RWPE2 (cell line): ENCODE measurements around the gene C6orf136.

Source experiments
- ATAC-seq: fragments of 200-7000 bp; cut with Tn5 transposase; 3 replicates; pipeline ENCODE4 v1.9.1; 2021; ENCODE audit warnings: low read depth
- DNase-seq: peaks from one replicate; pipeline ENCODE4 v3.0.0-alpha.2; 2020; ENCODE audit warnings: low spot score
- H3K27ac ChIP-seq: fragments of 450-650 bp; 2 replicates; pipeline ENCODE4 v1.5.1; 2017; ENCODE audit warnings: mild to moderate bottlenecking; ENCODE audit not compliant: poor library complexity, severe bottlenecking
- H3K27me3 ChIP-seq: fragments of 250-450 bp; sonication (Bioruptor Pico); 2 replicates; pipeline ENCODE4 v1.5.1; 2021; ENCODE audit warnings: mild to moderate bottlenecking, moderate library complexity; ENCODE audit not compliant: insufficient read depth, poor library complexity, severe bottlenecking
- H3K36me3 ChIP-seq: fragments of 250-450 bp; sonication (Bioruptor Pico); 2 replicates; pipeline ENCODE4 v1.5.1; 2020; ENCODE audit warnings: low read depth, mild to moderate bottlenecking, moderate library complexity
- H3K4me1 ChIP-seq: fragments of 250-450 bp; sonication (Bioruptor Pico); 2 replicates; pipeline ENCODE4 v1.5.1; 2021; ENCODE audit warnings: mild to moderate bottlenecking, moderate library complexity; ENCODE audit not compliant: insufficient read depth, poor library complexity, severe bottlenecking
- H3K4me3 ChIP-seq: fragments of 250-450 bp; sonication (Bioruptor Pico); 2 replicates; pipeline ENCODE4 v1.5.1; 2021; ENCODE audit warnings: mild to moderate bottlenecking, moderate library complexity; ENCODE audit not compliant: severe bottlenecking
- H3K9me3 ChIP-seq: fragments of 250-450 bp; sonication (Bioruptor Pico); 2 replicates; pipeline ENCODE4 v1.5.1; 2021; ENCODE audit warnings: mild to moderate bottlenecking, moderate library complexity; ENCODE audit not compliant: severe bottlenecking
- CTCF ChIP-seq: fragments of 450-650 bp; IDR thresholded peaks from one replicate; pipeline ENCODE4 v1.5.1; 2017; ENCODE audit warnings: mild to moderate bottlenecking, moderate library complexity; ENCODE audit not compliant: poor library complexity, severe bottlenecking

Gene C6orf136

GRCh38 chr6:30600451-30600961 lies 46.4 kb upstream of the C6orf136 start:
- ATAC-seq = no peak
- DNase-seq = no peak
- Histone ChIP-seq H3K4me1 (peaks cover 3% of the 10 kb centered on the region), H3K36me3 (peaks cover 60% of the 10 kb centered on the region), H3K27ac (no peak overlapping the region), H3K9me3 (no peaks in the 10 kb centered on the region), H3K4me3 (no peak overlapping the region), H3K27me3 (no peaks in the 10 kb centered on the region)
- TF ChIP-seq CTCF = no peak

GRCh38 chr6:30601436-30601814 lies 45.5 kb upstream of the C6orf136 start:
- H3K4me3 ChIP-seq = no peak overlapping the region
- no peak for TF ChIP-seq CTCF
- no peaks in the 10 kb centered on the region for H3K4me1 ChIP-seq
- DNase-seq (no peak), ATAC-seq (no peak)
- no peaks in the 10 kb centered on the region for H3K27me3 ChIP-seq
- H3K27ac ChIP-seq = no peak overlapping the region
- H3K36me3 ChIP-seq = peaks cover 69% of the 10 kb centered on the region
- H3K9me3 ChIP-seq = no peaks in the 10 kb centered on the region

- no peak for ATAC-seq
- Histone ChIP-seq H3K27me3 (no peaks in the 10 kb centered on the region), H3K27ac (no peak overlapping the region), H3K9me3 (no peaks in the 10 kb centered on the region), H3K4me1 (no peaks in the 10 kb centered on the region), H3K4me3 (no peak overlapping the region), H3K36me3 (peaks cover 71% of the 10 kb centered on the region)
- no peak for DNase-seq
- TF ChIP-seq CTCF = no peak
Measured at GRCh38 chr6:30601815-30602641, 44.9 kb upstream of the C6orf136 start.

GRCh38 chr6:30603961-30604360 lies 43.0 kb upstream of the C6orf136 start:
- TF ChIP-seq CTCF = no peak
- H3K9me3 ChIP-seq = no peaks in the 10 kb centered on the region
- H3K4me1 ChIP-seq = no peaks in the 10 kb centered on the region
- H3K36me3 ChIP-seq = peaks cover 84% of the 10 kb centered on the region
- H3K4me3 ChIP-seq = no peak overlapping the region
- ATAC-seq = no peak
- no peak overlapping the region for H3K27ac ChIP-seq
- H3K27me3 ChIP-seq = no peaks in the 10 kb centered on the region
- no peak for DNase-seq

- Histone ChIP-seq H3K36me3 (peaks cover 60% of the 10 kb centered on the region), H3K4me1 (peaks cover 15% of the 10 kb centered on the region), H3K4me3 (no peak overlapping the region), H3K9me3 (no peaks in the 10 kb centered on the region), H3K27ac (no peak overlapping the region), H3K27me3 (no peaks in the 10 kb centered on the region)
- no peak for DNase-seq
- no peak for ATAC-seq
- no peak for TF ChIP-seq CTCF
Measured at GRCh38 chr6:30610065-30610464, 36.9 kb upstream of the C6orf136 start.
